HG02610 (cell line): ENCODE data around the gene PTTG1IP2.
"Not testable (repeated sequence)": the region's sequence is repeated elsewhere in the genome, so short reads cannot be mapped to it uniquely, and the experiment has no call there.

Source experiments
- ATAC-seq: cut with Tn5 transposase; IDR thresholded peaks from one replicate; pipeline ENCODE4 v1.9.1; 2021; ENCODE audit warnings: mild to moderate bottlenecking, moderate library complexity; ENCODE audit not compliant: unreplicated experiment

The PTTG1IP2 gene

DNA sequence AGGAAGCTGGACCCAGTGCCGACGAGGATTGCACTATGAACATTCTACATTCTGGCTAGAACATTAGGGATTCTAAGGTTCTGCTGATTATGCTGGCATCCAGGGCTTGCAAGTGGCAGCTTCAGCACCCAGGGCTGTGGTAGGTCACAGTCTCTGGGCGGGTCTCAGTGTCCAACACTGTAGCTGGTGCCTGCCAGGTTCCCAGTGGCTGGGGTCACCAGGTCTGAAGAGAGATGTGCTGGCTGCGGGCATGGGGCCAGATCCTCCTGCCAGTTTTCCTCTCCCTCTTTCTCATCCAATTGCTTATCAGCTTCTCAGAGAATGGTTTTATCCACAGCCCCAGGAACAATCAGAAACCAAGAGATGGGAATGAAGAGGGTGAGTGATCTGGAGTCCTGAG lies at the start of gene PTTG1IP2:
Gene PTTG1IP2, plus strand, starts transcription at position 86 of the 400 bp plus-strand sequence. Its CDS starts 148 bp downstream, at position 234.
- no peak for ATAC-seq

DNA sequence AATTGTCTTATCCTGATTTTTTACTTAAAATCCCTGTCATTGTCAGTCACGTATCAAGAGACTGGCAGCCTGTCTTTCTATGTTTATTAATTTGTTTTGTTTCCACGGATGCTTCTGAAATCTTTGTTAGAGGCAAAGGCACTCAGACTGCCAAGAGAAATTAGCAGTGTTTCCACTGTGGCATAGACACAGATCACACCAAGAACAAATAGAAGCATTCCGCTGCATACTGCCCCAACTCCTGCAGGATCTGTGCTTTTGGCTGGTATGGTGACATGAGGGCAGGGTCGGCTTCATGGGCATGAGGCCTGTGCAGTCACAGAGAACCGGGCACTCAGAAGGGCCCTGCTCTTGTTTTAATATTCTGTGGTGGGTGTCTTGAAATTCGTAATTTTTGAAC lies 47.8 kb upstream of the PTTG1IP2 start:
- ATAC-seq = no peak

DNA sequence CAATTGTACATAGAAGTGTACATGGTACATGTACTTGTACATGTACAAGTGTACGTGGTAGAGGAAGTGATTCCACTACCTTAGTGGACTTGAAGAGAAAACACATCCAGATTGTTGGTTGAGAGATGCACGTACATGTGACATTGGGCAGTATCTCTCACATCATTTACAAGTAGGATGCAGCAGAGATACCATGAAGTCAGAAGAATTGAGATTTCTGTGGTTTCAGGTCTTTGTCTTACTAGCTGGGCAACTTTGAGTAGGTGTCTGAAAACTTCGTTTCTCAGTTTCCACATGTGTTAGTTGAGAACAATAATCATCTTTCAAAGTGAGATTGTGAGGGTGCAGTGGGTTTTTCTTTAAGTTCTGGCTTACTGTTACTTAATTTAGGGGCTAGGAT lies 44.7 kb upstream of the PTTG1IP2 start:
- ATAC-seq = peak; percentile 91

DNA sequence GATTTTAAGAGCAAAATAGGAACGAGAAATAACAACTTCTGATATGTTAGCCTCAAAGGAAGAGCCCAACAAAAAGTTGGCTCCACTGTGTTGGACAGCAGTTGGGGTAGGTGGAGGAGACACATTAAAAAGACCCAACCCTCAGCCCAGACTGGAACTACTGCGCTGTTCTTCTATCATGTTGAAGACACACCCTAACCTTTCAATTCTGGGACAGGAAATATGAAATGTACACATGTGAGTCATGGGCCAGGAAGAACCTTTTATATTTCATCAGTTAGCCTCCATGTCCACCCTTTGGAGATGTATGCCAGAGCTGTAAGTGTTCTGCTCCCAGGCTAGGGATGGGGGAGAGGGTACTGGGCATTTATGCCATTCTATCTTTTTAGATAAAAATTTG lies 44.1 kb upstream of the PTTG1IP2 start:
- ATAC-seq = no peak

DNA sequence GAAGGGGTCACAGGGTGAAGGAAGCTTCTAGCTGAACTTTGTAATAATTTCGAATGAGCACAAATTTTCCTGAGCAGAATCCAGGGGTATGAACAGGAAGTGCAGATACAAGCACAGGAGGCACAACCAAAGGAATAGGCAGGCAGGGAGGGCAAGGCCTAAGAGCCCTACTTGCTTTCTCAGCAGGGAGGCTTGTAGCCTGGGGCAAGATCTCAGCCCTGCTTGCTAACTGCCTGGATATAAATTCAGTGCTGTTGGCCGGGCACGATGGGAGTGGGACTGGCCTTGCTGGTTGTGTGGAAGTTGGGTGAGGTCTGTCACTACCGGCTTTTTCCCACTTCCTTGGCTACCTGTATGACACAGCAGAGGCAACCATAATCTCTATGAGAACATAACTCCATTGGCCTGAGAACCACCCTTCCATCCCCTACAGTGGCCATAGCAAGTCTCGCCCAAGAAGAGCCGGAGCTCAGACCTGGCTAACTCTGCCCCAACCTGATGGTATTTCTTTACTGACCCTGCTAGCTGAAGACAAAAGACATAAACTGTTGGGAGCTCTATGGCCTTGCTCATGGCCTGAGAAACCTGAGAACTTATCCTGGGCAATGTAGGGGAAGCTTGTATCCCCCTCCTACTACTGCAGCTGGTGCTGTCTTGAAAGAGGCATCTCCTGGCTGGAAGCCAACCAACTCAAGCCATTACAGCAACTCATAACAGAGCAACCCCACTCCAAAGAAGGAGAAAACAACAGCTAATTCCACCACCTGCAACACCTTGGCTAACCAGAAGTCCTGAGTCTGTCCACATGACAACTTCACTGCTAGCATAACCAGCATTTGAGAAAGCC lies 38.6 kb upstream of the PTTG1IP2 start:
- no peak for ATAC-seq

DNA sequence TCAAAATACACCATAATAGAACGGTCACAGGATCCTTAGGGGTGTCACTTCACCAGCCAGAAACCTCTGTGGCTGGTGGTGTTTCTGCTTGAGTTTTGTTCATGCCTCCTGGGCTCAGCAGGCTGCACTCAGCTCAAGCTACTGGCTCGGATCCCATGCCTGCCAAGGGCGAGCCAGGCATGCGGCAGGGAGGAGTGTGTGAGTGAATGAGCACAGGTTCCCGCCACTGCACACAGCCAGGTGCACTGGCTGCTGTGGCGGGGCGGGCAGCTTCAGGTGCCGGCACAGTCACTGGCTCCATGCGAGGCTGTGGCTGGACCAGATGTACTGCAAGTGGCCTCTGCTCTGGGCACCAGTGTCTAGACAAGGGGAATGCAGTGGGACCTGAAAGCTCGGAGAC lies 36.7 kb upstream of the PTTG1IP2 start:
- no peak for ATAC-seq

DNA sequence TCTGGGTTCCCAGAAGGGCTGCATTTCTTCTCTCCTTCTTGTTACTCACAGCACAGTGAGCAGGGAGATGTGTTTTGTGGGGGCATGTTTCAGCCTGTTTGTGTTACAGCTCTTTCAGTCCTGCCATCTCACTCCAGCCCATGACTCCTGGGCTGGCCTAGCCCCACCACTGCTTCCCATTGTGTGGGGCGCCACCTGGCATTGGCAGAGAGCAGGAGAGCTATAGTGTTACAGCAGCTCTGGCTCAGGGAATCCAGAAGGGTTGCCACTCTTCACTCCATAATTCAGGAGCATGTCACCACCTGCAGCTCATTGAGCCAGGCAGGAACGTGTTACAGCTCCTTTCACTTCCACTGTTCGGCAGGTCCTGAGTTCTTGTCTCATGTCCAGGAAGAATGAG lies 36.2 kb upstream of the PTTG1IP2 start:
- ATAC-seq = no peak

DNA sequence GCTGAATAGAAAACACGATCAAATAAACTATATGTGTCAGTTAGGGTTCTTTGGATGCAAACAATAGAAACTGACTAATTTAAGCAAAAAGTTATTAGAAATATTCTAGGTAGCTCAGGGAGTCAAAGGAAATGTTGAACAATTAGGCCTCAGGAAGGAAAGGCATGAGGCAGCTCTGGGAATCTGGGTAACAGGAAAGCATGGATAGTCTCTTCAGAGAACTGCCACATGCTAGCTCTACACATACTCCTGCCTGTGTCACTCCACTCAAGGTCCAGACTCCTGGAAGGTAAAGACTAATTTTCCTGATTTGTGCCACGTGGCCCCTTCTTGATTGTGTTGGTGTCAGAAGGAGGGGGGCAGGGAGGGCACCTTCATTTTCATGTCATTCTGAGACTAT lies 23.8 kb upstream of the PTTG1IP2 start:
- ATAC-seq = no peak

DNA sequence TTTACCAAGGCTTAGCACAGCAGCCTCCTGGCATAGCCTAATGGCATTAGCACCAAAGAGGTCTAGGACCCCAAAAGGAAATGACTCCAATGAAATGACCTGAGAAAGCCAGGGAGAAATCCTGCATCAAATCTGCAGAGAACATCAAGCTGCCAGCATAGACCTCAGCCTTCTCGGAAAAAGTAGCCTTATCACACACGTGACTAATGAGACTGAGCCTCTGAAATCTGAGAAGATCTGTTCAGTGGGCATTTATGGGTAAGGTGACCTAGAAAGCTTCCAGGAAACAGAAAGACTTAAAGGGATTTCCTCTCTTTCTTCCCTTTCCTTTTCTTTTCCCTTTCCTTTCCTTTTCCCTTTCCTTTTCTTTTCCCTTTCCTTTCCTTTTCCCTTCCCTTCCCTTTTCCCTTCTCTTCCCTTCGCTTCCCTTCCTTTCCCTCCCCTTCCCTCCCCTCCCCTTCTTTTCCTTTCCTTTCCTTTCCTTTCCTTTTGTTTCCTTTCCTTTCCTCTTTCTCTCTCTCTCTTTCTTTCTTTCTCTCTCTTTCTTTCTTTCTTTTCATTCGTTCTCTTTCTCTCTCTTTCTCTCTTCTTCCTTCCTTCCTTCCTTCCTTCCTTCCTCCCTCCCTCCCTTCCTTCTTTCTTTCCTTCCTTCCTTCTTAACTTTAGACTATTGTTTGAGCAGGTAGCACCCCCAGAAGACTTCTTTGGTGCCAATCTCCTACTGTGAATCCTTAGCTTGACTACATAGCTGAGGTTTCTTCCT lies 23.1 kb upstream of the PTTG1IP2 start:
- ATAC-seq = no peak

DNA sequence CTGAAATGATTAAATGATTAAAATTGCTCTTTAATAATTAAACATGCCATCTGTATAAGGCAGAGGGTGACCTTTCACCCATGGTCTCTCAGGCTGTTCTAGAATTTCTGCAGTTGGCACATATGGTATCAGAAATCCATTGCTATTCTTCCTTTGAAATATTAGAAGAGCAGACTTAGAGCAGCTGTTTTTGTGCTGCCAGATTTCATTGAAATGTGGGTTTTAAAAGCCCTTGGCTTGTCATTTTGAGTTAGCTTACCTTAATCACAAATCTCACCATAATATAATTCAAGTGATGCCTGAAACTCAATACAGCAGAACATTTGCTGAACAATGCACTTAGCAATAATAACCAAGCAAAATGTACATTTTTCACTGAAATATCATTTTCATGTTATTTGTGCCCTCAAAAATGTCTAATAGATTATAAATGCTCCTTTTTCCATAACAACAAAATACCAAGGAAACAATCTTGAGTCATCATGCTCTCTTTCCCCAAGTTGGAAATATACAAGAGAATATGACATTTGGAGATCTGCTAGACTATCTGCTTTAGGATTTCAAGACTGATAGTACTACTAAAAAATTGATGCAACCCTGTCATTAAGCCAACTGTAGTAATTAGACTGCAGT lies 16.1 kb upstream of the PTTG1IP2 start:
- ATAC-seq = no peak

DNA sequence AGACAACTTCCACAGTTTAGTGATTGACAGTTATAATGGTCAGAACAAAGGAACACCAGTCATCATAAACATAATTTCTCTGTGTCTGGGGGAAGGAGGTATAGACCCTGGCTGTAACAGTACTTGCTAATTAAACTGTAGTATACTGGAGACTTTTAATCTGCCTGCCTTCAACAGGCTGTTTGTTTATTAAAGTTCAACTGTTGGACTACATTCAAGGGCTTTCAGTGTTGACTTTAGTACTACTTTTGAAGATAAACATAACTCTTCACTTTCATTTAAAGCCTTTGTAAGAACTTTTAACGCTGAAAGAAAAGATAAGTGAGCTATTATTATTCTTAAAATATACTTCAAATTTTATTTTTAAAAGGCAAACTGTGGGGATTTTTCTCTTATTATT lies 15.5 kb upstream of the PTTG1IP2 start:
- ATAC-seq = no peak

DNA sequence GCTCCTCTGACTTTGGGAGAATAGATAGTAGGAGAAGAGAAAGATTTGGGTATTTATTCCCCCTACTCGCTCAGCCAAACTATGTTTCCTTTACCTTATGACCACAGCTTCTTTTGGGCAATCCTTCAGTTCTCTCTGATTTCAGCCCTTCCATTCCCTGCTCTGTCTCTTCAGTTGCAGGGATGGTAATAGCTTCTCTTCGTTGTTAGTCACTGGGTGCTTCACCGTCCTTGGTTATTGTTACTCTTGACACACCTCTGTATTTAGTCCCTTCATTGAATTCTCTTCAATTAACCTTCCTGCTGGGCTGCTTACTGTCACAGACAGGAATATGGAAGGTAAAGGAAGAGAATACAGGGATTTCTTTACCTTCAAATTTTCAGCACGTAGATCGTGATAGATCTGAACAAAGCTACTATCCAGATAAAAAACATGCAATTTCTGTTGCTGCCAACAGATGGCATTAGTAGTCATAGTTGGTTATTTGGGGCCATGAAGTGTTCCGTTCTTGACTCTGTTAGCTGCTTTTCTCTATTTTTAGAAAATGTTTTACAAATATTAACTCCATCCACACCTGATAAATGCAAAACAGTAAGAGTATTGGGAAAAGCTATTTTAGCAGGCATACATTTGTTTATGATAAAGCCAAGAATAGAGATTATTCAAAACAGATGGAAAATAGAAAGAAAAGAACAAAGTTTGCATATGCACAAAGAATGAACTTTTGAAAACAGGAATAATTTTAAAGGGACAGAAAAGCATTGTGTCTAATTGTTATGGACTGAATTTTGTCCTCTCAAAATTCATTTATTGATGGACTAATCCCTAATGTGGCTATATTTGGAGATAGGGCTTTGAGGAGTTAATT lies 14.0 kb upstream of the PTTG1IP2 start:
- no peak for ATAC-seq

DNA sequence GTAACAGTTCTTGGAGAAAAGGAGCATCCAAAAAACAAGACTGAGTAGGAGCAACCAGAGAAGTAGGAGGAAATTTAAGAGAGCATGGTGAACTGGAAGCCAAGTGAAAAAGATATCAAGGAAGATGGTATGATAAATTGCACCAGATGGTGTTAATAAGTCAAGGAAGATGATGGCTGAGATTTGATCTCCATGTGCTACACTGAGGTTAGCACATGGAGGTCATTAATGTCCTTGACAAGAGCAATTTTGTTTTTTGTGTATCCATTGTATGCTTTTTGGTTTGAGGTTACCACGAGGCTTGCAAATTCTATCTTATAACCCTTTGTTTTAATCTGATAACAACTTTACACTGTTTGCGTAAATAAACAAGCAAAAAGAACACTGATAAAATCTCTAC lies 11.3 kb upstream of the PTTG1IP2 start:
- no peak for ATAC-seq

DNA sequence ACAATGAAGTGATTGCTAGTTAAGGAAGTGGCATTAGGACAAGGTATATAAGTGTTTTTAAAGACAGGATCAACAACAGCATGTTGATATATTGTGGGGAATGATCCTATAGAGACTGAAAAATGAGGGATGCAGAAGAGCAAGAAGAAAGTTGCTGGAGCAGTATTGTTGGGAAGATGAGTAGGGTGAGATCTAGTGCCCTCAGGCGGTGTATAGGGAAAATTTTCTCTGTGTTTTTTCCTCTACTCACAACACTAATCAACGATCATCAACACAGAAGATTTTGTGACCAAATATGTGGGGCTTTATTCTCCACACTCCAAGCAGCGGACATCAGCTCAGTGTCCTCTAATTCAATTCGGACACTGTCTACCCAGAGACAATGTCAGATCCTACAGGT lies 9.6 kb upstream of the PTTG1IP2 start:
- ATAC-seq = no peak

DNA sequence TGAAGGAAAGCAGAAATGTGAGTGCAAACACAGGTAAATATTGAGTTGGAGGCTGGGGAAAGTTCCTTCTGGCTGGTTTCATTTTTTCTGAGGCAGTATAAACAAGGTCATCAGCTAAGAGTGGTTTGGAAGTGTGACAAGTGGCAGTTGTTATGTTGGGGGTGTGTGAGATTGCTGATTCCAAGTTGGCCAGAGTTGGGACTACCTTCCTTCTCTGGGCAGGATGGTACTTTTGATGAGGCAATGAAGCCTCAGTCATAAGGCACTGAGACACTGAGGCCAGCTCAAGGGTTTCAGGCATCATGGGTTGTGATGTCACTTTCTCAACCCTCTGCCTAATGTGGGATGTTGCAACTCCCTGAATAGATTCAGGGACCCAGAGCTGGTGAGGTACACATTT lies 8.2 kb upstream of the PTTG1IP2 start:
- no peak for ATAC-seq

DNA sequence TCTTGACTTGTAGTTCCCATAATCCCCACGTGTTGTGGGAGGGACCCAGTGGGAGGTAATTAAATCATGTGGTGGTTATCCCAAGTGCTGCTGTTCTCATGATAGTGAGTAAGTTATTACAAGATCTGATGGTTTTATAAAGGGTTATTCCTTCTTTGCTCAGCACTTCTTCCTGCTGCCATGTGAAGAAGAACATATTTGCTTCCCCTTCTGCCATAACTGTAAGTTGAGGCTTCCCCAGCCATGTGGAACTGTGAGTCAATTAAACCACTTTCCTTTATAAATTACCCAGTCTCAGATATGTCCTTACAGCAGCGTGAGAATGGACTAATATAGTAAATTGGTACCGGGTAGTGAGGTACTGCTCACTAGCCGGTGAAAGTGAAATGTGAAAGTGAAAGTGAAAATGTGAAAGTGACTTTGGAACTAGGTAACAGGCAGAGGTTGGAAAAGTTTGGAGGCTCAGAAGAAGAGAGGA lies 6.2 kb upstream of the PTTG1IP2 start:
- not testable (repeated sequence) for ATAC-seq

DNA sequence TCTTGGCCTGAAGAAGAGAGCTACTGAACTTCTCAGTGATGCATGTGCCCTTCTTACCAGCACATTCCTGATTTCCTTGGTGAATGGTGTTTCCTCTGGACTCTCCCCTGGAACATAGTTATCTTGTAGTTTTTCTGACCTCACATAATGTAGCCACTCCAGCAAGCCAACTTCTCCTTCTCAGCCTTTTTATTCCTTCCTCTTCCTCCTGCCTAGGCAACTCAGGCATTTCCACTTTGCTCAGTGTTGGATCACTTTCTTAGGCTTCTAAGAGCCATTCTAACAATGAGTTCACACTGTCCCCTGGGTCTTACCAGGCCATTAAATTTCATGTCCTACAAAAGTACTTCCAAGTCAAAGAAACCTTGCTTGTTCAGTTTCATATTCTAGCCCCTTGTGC lies 3.6 kb upstream of the PTTG1IP2 start:
- ATAC-seq = no peak

DNA sequence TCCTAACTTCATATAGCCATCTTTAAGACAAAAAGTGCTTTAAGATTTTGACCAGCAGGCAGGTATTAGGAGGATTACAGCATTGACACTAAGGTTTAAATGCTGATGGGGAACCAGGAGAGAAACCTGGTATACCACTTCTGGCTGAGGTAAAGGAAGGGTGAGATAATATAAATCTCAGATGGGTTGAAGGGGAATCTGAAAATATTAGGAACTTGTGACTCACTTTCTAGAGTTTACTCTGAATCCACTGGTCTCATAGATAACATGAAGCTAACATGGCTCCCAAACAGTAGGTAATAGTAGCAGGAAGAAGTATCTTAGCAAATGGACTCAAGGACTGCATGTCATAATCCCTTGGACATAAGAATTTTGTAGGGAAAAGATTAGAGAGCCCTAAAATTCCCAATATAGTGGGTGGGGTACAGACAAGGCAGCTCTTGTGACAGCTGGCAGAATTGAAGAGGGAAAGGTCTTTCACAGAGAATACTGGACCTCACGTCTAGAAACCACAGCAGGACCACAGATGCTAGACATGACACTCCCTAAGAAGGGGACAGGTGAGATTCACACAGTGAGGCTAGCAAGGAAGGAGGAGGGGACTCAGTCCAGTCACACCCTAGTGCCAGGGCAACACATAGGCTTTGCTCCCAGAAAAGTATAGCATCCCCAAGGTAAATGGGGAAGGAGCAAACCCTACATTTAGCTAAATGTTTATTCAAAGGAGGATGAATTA lies 3.5 kb downstream of the PTTG1IP2 start:
- peak; percentile 46 for ATAC-seq

DNA sequence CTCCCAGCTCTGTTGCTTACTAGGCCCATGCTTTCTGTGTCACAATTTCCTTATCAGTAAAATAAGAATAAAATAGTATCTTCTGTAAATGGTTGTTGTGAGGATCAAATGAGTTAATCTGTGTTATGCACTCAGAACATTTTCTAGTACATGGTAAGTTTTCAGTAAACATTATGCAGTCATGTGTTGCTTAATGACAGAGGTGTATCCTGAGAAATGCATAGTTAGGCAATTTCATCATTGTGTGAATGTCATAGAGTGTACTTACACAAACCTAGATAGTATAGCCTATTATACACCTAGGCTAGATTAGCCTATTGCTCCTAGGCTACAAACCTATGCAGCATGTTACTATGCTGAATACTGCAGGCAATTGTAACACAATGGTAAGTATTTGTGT lies 4.4 kb downstream of the PTTG1IP2 start:
- no peak for ATAC-seq
